ENCODE results near the gene HMGB1.

The HMGB1 gene

GRCh38 chr13:30408319-30409101 lies 57.2 kb downstream of the HMGB1 start:
- Histone ChIP-seq H3K9me2 (replicated peaks; ENCODE audit: low read depth, low read length) (no peaks in the 10 kb centered on the region), H2AFZ (ENCODE audit: low read length) (no peak overlapping the region), H3K36me3 (ENCODE audit: insufficient read depth, low read length) (no peaks in the 10 kb centered on the region), H3K27me3 (ENCODE audit: insufficient read depth, low read length, poor library complexity, severe bottlenecking) (no peaks in the 10 kb centered on the region), H3K79me2 (ENCODE audit: insufficient read depth, low read length) (no peaks in the 10 kb centered on the region), H3K4me2 (ENCODE audit: low read depth, low read length, poor library complexity, severe bottlenecking) (peak overlapping the region; percentile 43), H3K9me3 (ENCODE audit: insufficient read depth, low read depth, low read length) (no peaks in the 10 kb centered on the region), H3K4me1 (ENCODE audit: insufficient read depth, low read length, poor library complexity, severe bottlenecking) (peaks cover 21% of the 10 kb centered on the region), H3F3A (ENCODE audit: low read depth) (no peaks in the 10 kb centered on the region), H3K4me3 (ENCODE audit: low read length, poor library complexity, severe bottlenecking) (peak overlapping the region; percentile 14), H4K20me1 (ENCODE audit: insufficient read depth, low read length, poor library complexity, severe bottlenecking) (no peaks in the 10 kb centered on the region), H3K9ac (ENCODE audit: low read depth, low read length, poor library complexity, severe bottlenecking) (peak overlapping the region; percentile 61)
- TF ChIP-seq EZH2phosphoT487 (IDR thresholded peaks at IDR 0.05; ENCODE audit: borderline replicate concordance) (no peak), CTCF (conservative IDR thresholded peaks at IDR 0.05; ENCODE audit: low read length) (peak; percentile 37; the same call in 1 of the 2 replicates)

- Histone ChIP-seq H3K4me1 (ENCODE audit: insufficient read depth, low read length, poor library complexity, severe bottlenecking) (peaks cover 11% of the 10 kb centered on the region), H2AFZ (ENCODE audit: low read length) (no peak overlapping the region), H3K4me3 (ENCODE audit: low read length, poor library complexity, severe bottlenecking) (no peak overlapping the region)
Measured at GRCh38 chr13:30406779-30407416, 58.8 kb downstream of the HMGB1 start.

More at GRCh38 chr13:30406779-30407416, 58.8 kb downstream of the HMGB1 start:
- H3K79me2 ChIP-seq (ENCODE audit: insufficient read depth, low read length), result no peaks in the 10 kb centered on the region
- H3K9me3 ChIP-seq (ENCODE audit: insufficient read depth, low read depth, low read length), result no peaks in the 10 kb centered on the region
- TF ChIP-seq EZH2phosphoT487 (IDR thresholded peaks at IDR 0.05; ENCODE audit: borderline replicate concordance), result no peak
- TF ChIP-seq CTCF (conservative IDR thresholded peaks at IDR 0.05; ENCODE audit: low read length), result no peak
- H3K4me2 ChIP-seq (ENCODE audit: low read depth, low read length, poor library complexity, severe bottlenecking), result no peak overlapping the region
- no peaks in the 10 kb centered on the region for H4K20me1 ChIP-seq (ENCODE audit: insufficient read depth, low read length, poor library complexity, severe bottlenecking)
- no peaks in the 10 kb centered on the region for H3K9me2 ChIP-seq (replicated peaks; ENCODE audit: low read depth, low read length)
- no peak overlapping the region for H3K9ac ChIP-seq (ENCODE audit: low read depth, low read length, poor library complexity, severe bottlenecking)
- H3K27me3 ChIP-seq (ENCODE audit: insufficient read depth, low read length, poor library complexity, severe bottlenecking), result no peaks in the 10 kb centered on the region
- H3K36me3 ChIP-seq (ENCODE audit: insufficient read depth, low read length), result no peaks in the 10 kb centered on the region
- no peaks in the 10 kb centered on the region for H3F3A ChIP-seq (ENCODE audit: low read depth)
